ENCODE data around the gene GNAS-AS1.

Gene GNAS-AS1

DNA sequence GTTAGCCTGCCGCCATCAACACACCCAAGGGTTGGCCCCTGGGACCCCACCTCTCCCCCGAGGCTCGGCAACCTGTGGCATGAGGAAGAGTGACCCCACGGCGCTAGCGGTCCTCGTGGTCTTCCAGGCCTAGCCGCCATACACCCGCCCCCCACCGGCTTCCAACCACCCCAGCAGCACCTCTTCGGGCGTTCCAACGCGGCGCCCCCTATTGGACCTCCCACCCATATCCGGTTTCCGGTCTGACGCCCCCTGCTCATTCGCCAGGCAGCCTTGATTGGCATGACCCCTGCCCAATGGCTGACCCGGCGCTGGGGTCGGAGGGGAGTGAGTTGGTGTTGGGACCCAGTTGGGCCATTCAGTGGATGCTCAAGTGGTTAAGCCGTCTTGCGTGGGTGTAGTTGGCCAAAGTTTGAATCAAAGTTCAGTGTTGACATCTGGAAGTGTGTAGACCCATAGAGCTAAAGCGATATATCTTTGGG lies at the start of gene GNAS-AS1:
Gene GNAS-AS1, minus strand, starts transcription at position 210 of the 482 bp plus-strand sequence.
- DNase-seq (ENCODE audit: low spot score), result peak; percentile 72

GRCh38 chr20:58900397-58900796 lies 49.7 kb upstream of the GNAS-AS1 start:
- no peak for DNase-seq (ENCODE audit: low spot score)

GRCh38 chr20:58899512-58899911 lies 48.8 kb upstream of the GNAS-AS1 start:
- DNase-seq (ENCODE audit: low spot score), result no peak

DNA sequence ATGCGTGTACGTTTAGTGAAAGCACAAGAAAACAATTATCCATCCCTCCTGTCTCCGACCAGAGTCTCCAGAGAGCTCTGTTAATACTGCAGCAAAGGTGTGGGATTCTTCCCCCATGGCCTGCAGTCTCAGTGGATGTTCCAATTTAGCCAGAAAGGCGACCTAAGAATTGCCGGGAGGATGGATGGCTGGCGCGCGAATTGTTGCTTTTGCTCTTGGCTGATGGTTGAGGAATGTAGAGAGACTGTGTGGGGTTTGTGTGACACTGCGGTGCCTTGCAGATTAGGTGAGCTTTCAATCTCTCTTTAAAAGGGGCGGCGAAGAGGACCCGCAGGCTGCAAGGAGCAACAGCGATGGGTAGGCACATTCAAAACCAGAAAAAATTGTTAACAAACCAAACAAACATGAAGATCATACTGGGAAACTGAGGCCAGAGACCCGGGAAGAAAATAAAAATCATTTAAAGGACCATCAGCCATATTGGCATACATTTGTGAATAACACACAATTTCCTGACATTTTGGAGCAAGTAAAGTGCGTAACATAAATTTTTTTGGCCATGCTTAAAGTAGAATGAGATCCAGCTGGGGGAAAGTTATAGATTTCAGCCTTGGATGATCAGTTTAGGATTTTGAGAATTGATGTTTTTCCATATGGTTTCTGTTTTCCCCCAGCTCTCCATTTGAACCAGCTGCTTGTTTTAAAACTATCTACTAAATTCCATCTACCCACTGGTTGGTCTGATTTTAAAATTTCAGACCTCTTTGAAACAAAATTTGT lies 48.1 kb upstream of the GNAS-AS1 start:
- no peak for DNase-seq (ENCODE audit: low spot score)

DNA sequence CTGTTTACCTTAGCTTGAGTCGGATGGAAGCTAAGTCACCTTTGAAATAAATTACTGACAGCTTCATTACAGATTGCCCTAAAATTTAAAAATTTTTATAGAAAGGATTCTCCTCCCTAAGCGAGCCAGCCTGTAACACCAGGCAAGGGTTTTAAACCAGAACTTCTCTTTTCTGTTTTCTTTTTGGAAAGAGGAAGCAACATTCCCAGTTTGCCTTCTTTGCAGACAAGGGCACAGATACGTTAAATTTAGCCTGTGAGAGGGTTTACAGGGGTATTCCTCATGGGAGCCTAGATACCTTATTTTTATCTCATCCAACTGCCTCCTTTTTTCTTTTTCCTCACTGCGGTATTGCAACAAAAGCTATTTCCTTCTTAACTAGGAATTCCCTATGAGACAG lies 46.8 kb upstream of the GNAS-AS1 start:
- no peak for DNase-seq (ENCODE audit: low spot score)

DNA sequence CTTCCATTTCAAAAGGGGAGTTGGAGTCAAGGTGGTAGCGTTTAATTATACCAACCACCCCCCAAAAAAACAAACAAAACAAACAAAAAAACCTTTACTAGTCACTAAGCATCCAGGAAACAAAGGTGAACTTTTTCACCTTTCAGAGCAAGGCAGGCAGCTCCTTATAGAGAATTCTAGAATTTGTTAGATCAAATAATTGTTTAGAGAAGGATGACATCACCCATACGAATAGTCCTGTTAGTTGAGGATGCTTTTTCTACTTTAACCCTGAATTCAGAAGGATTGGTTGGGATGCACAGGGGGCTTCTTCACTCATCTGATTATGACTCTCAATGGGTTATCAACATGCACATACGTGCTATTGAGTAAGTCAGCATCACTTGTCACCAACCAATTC lies 46.1 kb upstream of the GNAS-AS1 start:
- DNase-seq (ENCODE audit: low spot score), result no peak

DNA sequence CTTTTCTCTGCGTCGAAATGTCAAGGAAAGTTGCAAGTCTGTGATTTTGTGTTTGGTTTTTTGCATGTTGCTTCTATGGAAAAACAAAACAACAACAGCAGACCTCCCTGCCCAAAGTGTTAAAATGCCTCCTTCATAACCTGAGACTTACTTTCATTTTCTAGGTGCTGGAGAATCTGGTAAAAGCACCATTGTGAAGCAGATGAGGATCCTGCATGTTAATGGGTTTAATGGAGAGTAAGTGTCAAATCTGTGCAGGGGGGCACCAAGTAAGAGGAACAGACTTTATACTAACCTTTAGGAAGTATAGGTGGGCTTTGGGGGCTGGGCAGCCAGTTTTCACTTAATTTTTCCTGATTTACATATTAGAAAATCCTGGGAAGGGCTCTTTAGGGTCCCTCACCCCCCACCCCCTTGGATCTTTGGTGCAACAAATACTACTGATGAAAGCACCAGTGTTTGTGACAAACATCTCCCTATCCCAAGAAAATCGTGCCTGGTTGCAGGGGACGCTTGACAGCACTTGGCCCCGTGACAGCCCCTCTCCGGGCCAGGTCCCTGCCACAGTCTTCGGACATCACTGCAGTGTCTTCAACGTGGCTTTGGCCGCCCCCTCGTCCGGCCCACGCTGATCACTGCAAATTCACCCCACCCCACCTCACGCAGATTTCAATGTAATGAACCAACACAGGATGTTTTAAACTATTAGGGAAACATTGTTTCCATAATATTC lies 44.9 kb upstream of the GNAS-AS1 start:
- DNase-seq (ENCODE audit: low spot score), result no peak

DNA sequence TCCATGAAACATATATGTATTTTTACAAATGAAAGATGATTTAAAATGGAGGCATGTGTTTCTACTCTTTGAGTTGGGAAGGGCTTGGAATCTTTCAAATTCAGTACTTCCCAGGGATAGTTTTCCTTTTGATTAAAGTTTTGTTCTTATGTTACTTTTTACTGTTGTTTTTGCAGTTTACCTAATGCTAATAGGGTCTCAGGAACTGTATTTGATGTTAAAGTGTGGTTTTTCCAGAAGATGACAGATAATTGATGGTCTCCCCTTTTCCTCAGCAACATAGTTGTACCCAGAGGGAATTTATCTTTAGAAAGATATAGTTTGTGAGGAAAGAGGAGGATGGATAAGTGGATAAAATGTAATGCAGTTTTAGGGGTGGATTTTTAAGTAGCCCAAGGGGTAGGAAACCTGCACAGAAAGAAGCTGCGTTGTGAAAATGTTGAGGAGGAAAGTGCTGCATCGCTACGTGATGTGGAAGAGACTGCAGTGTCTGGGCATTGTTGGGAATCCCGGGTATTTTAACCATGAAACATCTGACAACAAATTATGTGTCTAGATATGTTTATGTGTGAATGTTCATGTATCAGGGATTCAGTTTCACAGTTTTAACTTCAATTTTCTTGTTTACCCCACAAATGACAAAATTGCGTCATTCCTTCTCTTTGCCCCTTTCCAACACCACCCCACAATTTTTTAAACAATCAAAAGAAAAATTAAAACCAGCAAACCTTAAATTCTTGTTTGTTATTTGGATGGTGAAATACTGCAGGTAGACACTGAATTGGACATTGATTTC lies 44.1 kb upstream of the GNAS-AS1 start:
- DNase-seq (ENCODE audit: low spot score), result no peak

GRCh38 chr20:58893355-58894120 lies 42.8 kb upstream of the GNAS-AS1 start:
- DNase-seq (ENCODE audit: low spot score), result no peak

GRCh38 chr20:58892932-58893224 lies 42.2 kb upstream of the GNAS-AS1 start:
- no peak for DNase-seq (ENCODE audit: low spot score)

- peak; percentile 70 for DNase-seq (ENCODE audit: low spot score)
Measured at GRCh38 chr20:58892141-58892931, 41.6 kb upstream of the GNAS-AS1 start.

DNA sequence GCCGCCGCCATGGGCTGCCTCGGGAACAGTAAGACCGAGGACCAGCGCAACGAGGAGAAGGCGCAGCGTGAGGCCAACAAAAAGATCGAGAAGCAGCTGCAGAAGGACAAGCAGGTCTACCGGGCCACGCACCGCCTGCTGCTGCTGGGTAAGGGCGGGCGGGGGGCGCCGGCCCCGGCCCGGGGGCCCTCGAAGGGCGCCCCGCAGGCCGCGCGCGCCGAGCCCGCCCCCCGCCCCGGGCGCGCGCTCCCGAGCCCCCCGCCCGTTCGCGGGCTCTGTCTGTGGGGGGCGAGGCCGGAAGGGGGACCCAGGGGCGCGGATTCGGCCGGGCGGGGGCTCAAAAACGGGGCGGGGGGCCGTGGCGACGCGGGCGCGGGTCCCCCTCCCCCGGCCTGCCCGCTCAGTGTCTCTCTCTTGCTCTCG lies 41.0 kb upstream of the GNAS-AS1 start:
- DNase-seq (ENCODE audit: low spot score), result no peak

DNA sequence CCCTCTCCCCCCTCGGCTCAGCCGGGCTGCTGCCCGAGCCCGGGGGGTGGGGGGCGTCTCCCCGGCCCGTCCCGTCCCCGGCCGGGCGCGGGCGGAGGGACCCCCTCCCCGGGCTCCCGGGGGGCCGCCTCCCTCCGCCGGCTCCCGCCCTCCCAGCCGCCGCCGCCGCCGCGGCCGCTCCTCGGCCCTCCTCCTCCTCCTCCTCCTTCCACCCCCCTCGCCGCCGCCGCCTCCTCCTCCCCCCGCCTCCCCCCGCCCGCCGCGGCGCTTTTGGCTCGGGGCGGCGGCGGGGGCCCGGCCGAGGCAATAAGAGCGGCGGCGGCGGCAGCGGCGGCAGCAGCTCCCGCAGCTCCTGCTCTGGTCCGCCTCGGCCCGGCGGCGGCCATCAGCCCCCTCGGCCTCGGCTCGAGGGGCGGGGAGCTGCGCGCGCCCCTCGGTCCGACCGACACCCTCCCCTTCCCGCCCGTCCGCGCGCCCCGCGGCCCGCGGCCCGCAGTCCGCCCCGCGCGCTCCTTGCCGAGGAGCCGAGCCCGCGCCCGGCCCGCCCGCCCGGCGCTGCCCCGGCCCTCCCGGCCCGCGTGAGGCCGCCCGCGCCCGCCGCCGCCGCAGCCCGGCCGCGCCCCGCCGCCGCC lies 40.5 kb upstream of the GNAS-AS1 start:
- peak; percentile 67 for DNase-seq (ENCODE audit: low spot score)

- peak; percentile 78 for DNase-seq (ENCODE audit: low spot score)
Measured at GRCh38 chr20:58890518-58891085, 39.9 kb upstream of the GNAS-AS1 start.

GRCh38 chr20:58889798-58890517 lies 39.3 kb upstream of the GNAS-AS1 start:
- no peak for DNase-seq (ENCODE audit: low spot score)

- no peak for DNase-seq (ENCODE audit: low spot score)
Measured at GRCh38 chr20:58889334-58889760, 38.6 kb upstream of the GNAS-AS1 start.

GRCh38 chr20:58888521-58889333 lies 38.0 kb upstream of the GNAS-AS1 start:
- DNase-seq (ENCODE audit: low spot score), result peak; percentile 85

DNA sequence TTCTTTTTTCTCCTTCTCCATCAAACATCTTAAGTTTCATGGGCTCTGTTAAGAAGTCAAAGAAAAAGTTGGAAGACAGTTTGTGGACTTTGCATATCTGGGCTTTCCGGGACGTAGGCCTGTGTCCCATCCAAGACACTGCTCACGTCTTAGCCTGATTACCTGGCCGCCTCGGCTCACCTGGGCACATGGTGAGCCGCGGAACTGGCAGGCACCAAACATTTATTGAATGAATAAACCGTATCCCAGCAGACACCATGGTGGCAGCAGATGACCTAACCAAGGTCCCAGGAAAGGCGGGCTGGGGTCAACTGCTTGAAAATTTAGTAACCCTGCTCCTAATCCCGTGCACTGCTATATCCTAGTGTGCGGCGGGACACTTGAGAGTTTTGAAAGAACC lies 37.4 kb upstream of the GNAS-AS1 start:
- DNase-seq (ENCODE audit: low spot score), result no peak

- DNase-seq (ENCODE audit: low spot score), result no peak
Measured at GRCh38 chr20:58886546-58886945, 35.8 kb upstream of the GNAS-AS1 start.

Data from Ammon's horn (tissue), 1 donor.